Activated CD8-positive, alpha-beta memory T cell treated with anti-CD3 and anti-CD28 coated beads for 36 hours (primary cell): ENCODE measurements around the gene ANKRD36C. TPM values are rescaled to one million over a fixed set of nuclear protein-coding genes. Genes with fewer than 3 reads are reported as not detected.
"Not testable (repeated sequence)": the region's sequence is repeated elsewhere in the genome, so short reads cannot be mapped to it uniquely, and the experiment has no call there.

ENCODE experiments used
- CTCF ChIA-PET: fragments of 350-600 bp; sonication (Branson Sonifier 250); formaldehyde crosslinking; loops from one replicate; lab custom pipeline; 2021; ENCODE audit warnings: antibody characterized with exemption; lab: Charles Lee
- POLR2A ChIA-PET: fragments of 350-600 bp; sonication (Branson Sonifier 250); formaldehyde crosslinking; loops from one replicate; lab custom pipeline; 2021; ENCODE audit warnings: antibody characterized with exemption; lab: Charles Lee
- total RNA-seq, 2 experiments: library from RNA; stranded (reverse); gene quantifications; one replicate each; pipeline ENCODE4 v1.2.3, GENCODE V29; 2021

Gene ANKRD36C
- total RNA-seq: 10 to 100 TPM; 28.8 to 34.7 TPM

GRCh38 chr2:95991351-95992094, at the start of gene ANKRD36C:
ANKRD36C (minus strand) TSS chr2:95991824; CDS start chr2:95991708, 116 bp downstream.
- CTCF ChIA-PET: interaction anchor here (1.8 to 1.9 kb wide), 2 partner anchors 17 to 125 kb away, joined by 6 to 7 read pairs; partner anchors contain the start of gene ADRA2B
- POLR2A ChIA-PET: not testable (repeated sequence)

GRCh38 chr2:96035554-96035953, 43.9 kb upstream of the ANKRD36C start:
- CTCF ChIA-PET, POLR2A ChIA-PET: not testable (repeated sequence)

GRCh38 chr2:96034792-96035191, 43.2 kb upstream of the ANKRD36C start, which contains the start of gene GPAT2:
GPAT2 (minus strand) TSS chr2:96034916; CDS start chr2:96032359, 2,557 bp downstream.
- POLR2A ChIA-PET, CTCF ChIA-PET: not testable (repeated sequence)

- POLR2A ChIA-PET, CTCF ChIA-PET: not testable (repeated sequence)
Observed at GRCh38 chr2:96033997-96034396, 42.4 kb upstream of the ANKRD36C start.

GRCh38 chr2:96027725-96028325, 36.2 kb upstream of the ANKRD36C start:
- CTCF ChIA-PET, POLR2A ChIA-PET: not testable (repeated sequence)

- POLR2A ChIA-PET, CTCF ChIA-PET: not testable (repeated sequence)
Observed at GRCh38 chr2:96025755-96026154, 34.1 kb upstream of the ANKRD36C start.

- ChIA-PET CTCF (no interaction called here), POLR2A (no interaction called here)
Observed at GRCh38 chr2:96025194-96025492, 33.5 kb upstream of the ANKRD36C start.

- POLR2A ChIA-PET: no interaction called here
Observed at GRCh38 chr2:96024336-96025193, 32.9 kb upstream of the ANKRD36C start.

GRCh38 chr2:96023701-96024100, 32.1 kb upstream of the ANKRD36C start:
- POLR2A ChIA-PET: not testable (repeated sequence)
- CTCF ChIA-PET: interaction anchor here (0.5 to 1.1 kb wide), 3 partner anchors 122 to 253 kb away, joined by 3 to 5 read pairs (median 3); no protein-coding TSS in a partner anchor

More at GRCh38 chr2:96024336-96025193, 32.9 kb upstream of the ANKRD36C start:
- CTCF ChIA-PET: interaction anchor here (1.0 to 1.1 kb wide), 2 partner anchors 92 to 150 kb away, joined by 3 to 4 read pairs; partner anchors contain the start of gene ADRA2B

GRCh38 chr2:96022701-96023447, 31.2 kb upstream of the ANKRD36C start:
- POLR2A ChIA-PET: interaction anchor here (1.0 kb wide), 1 partner anchor 185 kb away, joined by 3 read pairs; the partner anchor contains the start of gene STARD7
- CTCF ChIA-PET: interaction anchor here (0.5 to 1.5 kb wide), 14 partner anchors 28 to 605 kb away, joined by 3 to 9 read pairs (median 4); partner anchors contain the start of genes ADRA2B and DUSP2

GRCh38 chr2:96022126-96022525, 30.5 kb upstream of the ANKRD36C start:
- ChIA-PET CTCF (interaction anchor here (0.6 to 1.5 kb wide), 11 partner anchors 28 to 605 kb away, joined by 3 to 9 read pairs (median 4); partner anchors contain the start of genes ADRA2B and DUSP2), POLR2A (interaction anchor here (1.0 kb wide), 1 partner anchor 186 kb away, joined by 3 read pairs; the partner anchor contains the start of gene STARD7)

- POLR2A ChIA-PET: not testable (repeated sequence)
- CTCF ChIA-PET: interaction anchor here (0.6 kb wide), 1 partner anchor 368 kb away, joined by 5 read pairs; no protein-coding TSS in a partner anchor
Observed at GRCh38 chr2:96021142-96021541, 29.5 kb upstream of the ANKRD36C start.

- POLR2A ChIA-PET, CTCF ChIA-PET: not testable (repeated sequence)
Observed at GRCh38 chr2:96019909-96020590, 28.4 kb upstream of the ANKRD36C start.

- CTCF ChIA-PET, POLR2A ChIA-PET: not testable (repeated sequence)
Observed at GRCh38 chr2:96016321-96016720, 24.7 kb upstream of the ANKRD36C start.

GRCh38 chr2:96012792-96013264, 21.2 kb upstream of the ANKRD36C start:
- CTCF ChIA-PET, POLR2A ChIA-PET: not testable (repeated sequence)

- CTCF ChIA-PET: not testable (repeated sequence)
- POLR2A ChIA-PET: interaction anchor here (0.6 kb wide), 1 partner anchor 197 kb away, joined by 5 read pairs; the partner anchor contains the start of gene STARD7
Observed at GRCh38 chr2:96012086-96012791, 20.6 kb upstream of the ANKRD36C start.

- CTCF ChIA-PET: not testable (repeated sequence)
- POLR2A ChIA-PET: interaction anchor here (0.7 kb wide), 2 partner anchors 136 to 197 kb away, joined by 3 to 7 read pairs; no protein-coding TSS in a partner anchor
Observed at GRCh38 chr2:96011129-96011455, 19.5 kb upstream of the ANKRD36C start.
